GM20000 (cell line): ENCODE data around the gene MBD3L4.

ENCODE experiments used
- DNase-seq: peaks from one replicate; pipeline ENCODE4 v3.0.0; 2012; ENCODE audit warnings: low spot score
- CTCF ChIP-seq: IDR thresholded peaks from 2 replicates; pipeline ENCODE4 v1.5.1; 2012; ENCODE audit warnings: mild to moderate bottlenecking, control low read depth; ENCODE audit errors: extremely low read depth, missing control alignments

The MBD3L4 gene

GRCh38 chr19:7006135-7006704, 33.8 kb downstream of the MBD3L4 start:
- no peak for DNase-seq
- TF ChIP-seq CTCF, result no peak

GRCh38 chr19:7004313-7004931, 35.6 kb downstream of the MBD3L4 start:
- TF ChIP-seq CTCF, result no peak
- no peak for DNase-seq

- no peak for DNase-seq
- no peak for TF ChIP-seq CTCF
These were observed 39.2 kb downstream of the MBD3L4 start for GRCh38 chr19:7000816-7001215.

- DNase-seq, result no peak
- no peak for TF ChIP-seq CTCF
These were observed 39.6 kb downstream of the MBD3L4 start for GRCh38 chr19:7000333-7000732.

- DNase-seq, result no peak
- no peak for TF ChIP-seq CTCF
These were observed 40.0 kb downstream of the MBD3L4 start for GRCh38 chr19:6999933-7000332.

GRCh38 chr19:6997679-6998445, 42.1 kb downstream of the MBD3L4 start:
- DNase-seq, result no peak

More at GRCh38 chr19:6997679-6998445, 42.1 kb downstream of the MBD3L4 start:
- no peak for TF ChIP-seq CTCF
